ENCODE data around the gene GREB1.

The GREB1 gene

GRCh38 chr2:11581124-11581796 is 47.4 kb downstream of the GREB1 start:
- no peak for DNase-seq

GRCh38 chr2:11581797-11582611 is 48.2 kb downstream of the GREB1 start:
- DNase-seq, result no peak

- DNase-seq, result no peak
Observed at GRCh38 chr2:11582612-11582861, 48.7 kb downstream of the GREB1 start.

- DNase-seq, result no peak
Observed at GRCh38 chr2:11582862-11583752, 49.3 kb downstream of the GREB1 start.

- DNase-seq, result peak; percentile 16
Observed at GRCh38 chr2:11583840-11584524, 50.1 kb downstream of the GREB1 start.

- DNase-seq, result no peak
Observed at GRCh38 chr2:11584525-11585056, 50.7 kb downstream of the GREB1 start.

- no peak for DNase-seq
Observed at GRCh38 chr2:11585071-11585470, 51.2 kb downstream of the GREB1 start.

GRCh38 chr2:11588228-11589110 is 54.6 kb downstream of the GREB1 start:
- no peak for DNase-seq

- DNase-seq, result no peak
Observed at GRCh38 chr2:11589316-11589940, 55.6 kb downstream of the GREB1 start.

- no peak for DNase-seq
Observed at GRCh38 chr2:11590193-11590592, 56.3 kb downstream of the GREB1 start.

GRCh38 chr2:11591091-11591490 is 57.2 kb downstream of the GREB1 start:
- no peak for DNase-seq

GRCh38 chr2:11592671-11593574 is 59.1 kb downstream of the GREB1 start:
- DNase-seq, result no peak

- no peak for DNase-seq
Observed at GRCh38 chr2:11596801-11597200, 63.0 kb downstream of the GREB1 start.

GRCh38 chr2:11597538-11598225 is 63.8 kb downstream of the GREB1 start:
- no peak for DNase-seq

GRCh38 chr2:11598228-11598731 is 64.4 kb downstream of the GREB1 start:
- no peak for DNase-seq

- DNase-seq, result no peak
Observed at GRCh38 chr2:11602563-11603204, 68.8 kb downstream of the GREB1 start.

GRCh38 chr2:11610624-11611242 is 76.9 kb downstream of the GREB1 start:
- no peak for DNase-seq

GRCh38 chr2:11611251-11611650 is 77.4 kb downstream of the GREB1 start:
- no peak for DNase-seq

Measured in SIG-M5 (cell line).